HS-5 (cell line): ENCODE measurements around the gene PRDM15.
"Not testable (repeated sequence)": the region's sequence is repeated elsewhere in the genome, so short reads cannot be mapped to it uniquely, and the experiment has no call there.

Experiments used
- DNase-seq: peaks from one replicate; pipeline ENCODE4 v3.0.0-alpha.2; 2012; ENCODE audit warnings: low read depth

PRDM15 gene

GRCh38 chr21:41804381-41804780 is 74.8 kb downstream of the PRDM15 start:
- no peak for DNase-seq

GRCh38 chr21:41803316-41803715 is 75.8 kb downstream of the PRDM15 start:
- DNase-seq: no peak

GRCh38 chr21:41802684-41803083 is 76.5 kb downstream of the PRDM15 start:
- DNase-seq: no peak

GRCh38 chr21:41802198-41802584 is 77.0 kb downstream of the PRDM15 start:
- no peak for DNase-seq

- no peak for DNase-seq
Observed at GRCh38 chr21:41801321-41802197, 77.6 kb downstream of the PRDM15 start.

- no peak for DNase-seq
Observed at GRCh38 chr21:41800425-41801320, 78.5 kb downstream of the PRDM15 start.

- DNase-seq: no peak
Observed at GRCh38 chr21:41799763-41800162, 79.4 kb downstream of the PRDM15 start.

- DNase-seq: no peak
Observed at GRCh38 chr21:41798326-41798725, 80.8 kb downstream of the PRDM15 start.

- DNase-seq: no peak
Observed at GRCh38 chr21:41796476-41797080, 82.6 kb downstream of the PRDM15 start.

- DNase-seq: no peak
Observed at GRCh38 chr21:41795726-41796125, 83.4 kb downstream of the PRDM15 start.

- DNase-seq: no peak
Observed at GRCh38 chr21:41794600-41794999, 84.5 kb downstream of the PRDM15 start.

GRCh38 chr21:41792711-41793110 is 86.4 kb downstream of the PRDM15 start:
- DNase-seq: no peak

GRCh38 chr21:41786509-41786987 is 92.6 kb downstream of the PRDM15 start:
- no peak for DNase-seq

- not testable (repeated sequence) for DNase-seq
Observed at GRCh38 chr21:41785262-41785661, 93.9 kb downstream of the PRDM15 start.

GRCh38 chr21:41784456-41785102 is 94.6 kb downstream of the PRDM15 start:
- no peak for DNase-seq

- DNase-seq: no peak
Observed at GRCh38 chr21:41783476-41784180, 95.5 kb downstream of the PRDM15 start.

- DNase-seq: no peak
Observed at GRCh38 chr21:41781050-41781410, 98.1 kb downstream of the PRDM15 start.

GRCh38 chr21:41780337-41781049 is 98.7 kb downstream of the PRDM15 start:
- DNase-seq: no peak

GRCh38 chr21:41779659-41780058 is 99.5 kb downstream of the PRDM15 start:
- DNase-seq: no peak

- DNase-seq: no peak
Observed at GRCh38 chr21:41778930-41779600, 100.1 kb downstream of the PRDM15 start.
